WTC11 (cell line): Measurements from ENCODE around the gene TCF7L2. TPM values are rescaled to one million over a fixed set of nuclear protein-coding genes. Genes with fewer than 3 reads are reported as not detected.
"Not testable (repeated sequence)": the region's sequence is repeated elsewhere in the genome, so short reads cannot be mapped to it uniquely, and the experiment has no call there.

Experiments used
- ATAC-seq: fragments of 200-7000 bp; cut with Tn5 transposase; 2 replicates; pipeline ENCODE4 v1.10.0; 2021; ENCODE audit warnings: mild to moderate bottlenecking, moderate library complexity
- CTCF ChIA-PET: fragments of 300-600 bp; sonication (Branson Sonifier 250); formaldehyde crosslinking; loops from one replicate; lab custom pipeline; 2021; ENCODE audit warnings: antibody characterized with exemption; lab: Charles Lee
- POLR2A ChIA-PET: fragments of 350-600 bp; sonication (Branson Sonifier 250); formaldehyde crosslinking; loops from one replicate; lab custom pipeline; 2021; ENCODE audit warnings: antibody characterized with exemption; lab: Charles Lee
- DNase-seq: peaks from one replicate; pipeline ENCODE4 v3.0.0; 2021; ENCODE audit warnings: low spot score
- H3K27ac Mint-ChIP-seq: 2 replicates; pipeline ENCODE4 v1.8.0; 2021; ENCODE audit warnings: mixed read lengths
- H3K27me3 Mint-ChIP-seq: 2 replicates; pipeline ENCODE4 v1.8.0; 2021; ENCODE audit warnings: low read depth, mild to moderate bottlenecking, moderate library complexity, mixed read lengths
- H3K36me3 Mint-ChIP-seq: 2 replicates; pipeline ENCODE4 v1.8.0; 2021; ENCODE audit warnings: mixed read lengths
- H3K4me1 Mint-ChIP-seq: 2 replicates; pipeline ENCODE4 v1.8.0; 2022; ENCODE audit warnings: mixed read lengths
- H3K4me3 Mint-ChIP-seq: 2 replicates; pipeline ENCODE4 v1.8.0; 2021; ENCODE audit warnings: mild to moderate bottlenecking, moderate library complexity, mixed read lengths
- H3K9me3 Mint-ChIP-seq: 2 replicates; pipeline ENCODE4 v1.8.0; 2021; ENCODE audit warnings: mixed read lengths
- ATF1 ChIP-seq: sonication (generic); formaldehyde crosslinking; IDR thresholded peaks from 2 replicates; pipeline ENCODE4 v1.8.1; 2023; ENCODE audit warnings: mild to moderate bottlenecking, moderate library complexity, missing genetic modification reagents
- ATF3 ChIP-seq: sonication (generic); formaldehyde crosslinking; conservative IDR thresholded peaks from 2 replicates; pipeline ENCODE4 v1.8.1; 2022; ENCODE audit warnings: mild to moderate bottlenecking, missing genetic modification reagents
- CBFB ChIP-seq: sonication (generic); formaldehyde crosslinking; IDR thresholded peaks from 2 replicates; pipeline ENCODE4 v1.8.1; 2022; ENCODE audit warnings: mild to moderate bottlenecking, low read depth, missing genetic modification reagents
- CREM ChIP-seq: sonication (generic); formaldehyde crosslinking; IDR thresholded peaks from 2 replicates; pipeline ENCODE4 v1.8.1; 2022; ENCODE audit warnings: mild to moderate bottlenecking, missing genetic modification reagents, moderate library complexity
- ELF4 ChIP-seq: sonication (generic); formaldehyde crosslinking; IDR thresholded peaks from 2 replicates; pipeline ENCODE4 v1.8.1; 2022; ENCODE audit warnings: low read depth, mild to moderate bottlenecking, moderate library complexity, missing genetic modification reagents
- ETV6 ChIP-seq: sonication (generic); formaldehyde crosslinking; IDR thresholded peaks from 2 replicates; pipeline ENCODE4 v1.8.1; 2022; ENCODE audit warnings: mild to moderate bottlenecking, missing genetic modification reagents
- GRHL2 ChIP-seq: fragments of 250-450 bp; sonication (Bioruptor Pico); IDR thresholded peaks from 2 replicates; pipeline ENCODE4 v1.8.0; 2022; ENCODE audit warnings: mild to moderate bottlenecking, moderate library complexity; ENCODE audit not compliant: insufficient replicate concordance, severe bottlenecking
- GTF2I ChIP-seq: fragments of 250-450 bp; sonication (Bioruptor Pico); conservative IDR thresholded peaks from 2 replicates; pipeline ENCODE4 v1.4.0; 2021; ENCODE audit warnings: mild to moderate bottlenecking
- JAZF1 ChIP-seq: fragments of 250-450 bp; sonication (Bioruptor Pico); IDR thresholded peaks from 2 replicates; pipeline ENCODE4 v1.9.0; 2021; ENCODE audit warnings: moderate library complexity, mild to moderate bottlenecking, inconsistent platforms
- KAT7 ChIP-seq: sonication (generic); formaldehyde crosslinking; IDR thresholded peaks from 2 replicates; pipeline ENCODE4 v1.8.1; 2023; ENCODE audit warnings: missing genetic modification reagents, mild to moderate bottlenecking, borderline replicate concordance
- MYBL2 ChIP-seq: sonication (generic); formaldehyde crosslinking; IDR thresholded peaks from 2 replicates; pipeline ENCODE4 v1.8.1; 2023; ENCODE audit warnings: mild to moderate bottlenecking, moderate library complexity, missing genetic modification reagents
- PREB ChIP-seq: sonication (generic); formaldehyde crosslinking; IDR thresholded peaks from 2 replicates; pipeline ENCODE4 v1.8.1; 2022; ENCODE audit warnings: mild to moderate bottlenecking, missing genetic modification reagents, moderate library complexity, borderline replicate concordance
- PRRX2 ChIP-seq: fragments of 250-450 bp; sonication (Bioruptor Pico); IDR thresholded peaks from 2 replicates; pipeline ENCODE4 v1.8.0; 2021; ENCODE audit warnings: mild to moderate bottlenecking
- RELA ChIP-seq: sonication (generic); formaldehyde crosslinking; IDR thresholded peaks from 2 replicates; pipeline ENCODE4 v1.8.1; 2022; ENCODE audit warnings: missing genetic modification reagents, mild to moderate bottlenecking, borderline replicate concordance
- SMAD4 ChIP-seq: sonication (generic); formaldehyde crosslinking; IDR thresholded peaks from 2 replicates; pipeline ENCODE4 v1.8.0; 2022; ENCODE audit warnings: mild to moderate bottlenecking, missing genetic modification reagents
- ZBTB21 ChIP-seq: sonication (generic); formaldehyde crosslinking; IDR thresholded peaks from 2 replicates; pipeline ENCODE4 v1.8.1; 2023; ENCODE audit warnings: mild to moderate bottlenecking, missing genetic modification reagents, borderline replicate concordance
- ZNF317 ChIP-seq: sonication (generic); formaldehyde crosslinking; IDR thresholded peaks from 2 replicates; pipeline ENCODE4 v1.8.1; 2023; ENCODE audit warnings: low read depth, mild to moderate bottlenecking, moderate library complexity, missing genetic modification reagents, borderline replicate concordance
- ZNF396 ChIP-seq: fragments of 250-450 bp; sonication (Bioruptor Pico); IDR thresholded peaks from 2 replicates; pipeline ENCODE4 v1.8.0; 2021; ENCODE audit warnings: mild to moderate bottlenecking, moderate library complexity, borderline replicate concordance
- total RNA-seq: library from RNA; stranded (reverse); gene quantifications from 3 replicates; pipeline ENCODE4 v1.2.3, GENCODE V29; 2021
- TF ChIP-seq, protein P1 (sequence below): sonication (generic); formaldehyde crosslinking; IDR thresholded peaks from 2 replicates; pipeline ENCODE4 v1.8.0; 2022; ENCODE audit warnings: missing genetic modification reagents
- TF ChIP-seq, protein P2 (sequence below): sonication (generic); formaldehyde crosslinking; IDR thresholded peaks from 2 replicates; pipeline ENCODE4 v1.8.1; 2023; ENCODE audit warnings: mild to moderate bottlenecking, missing genetic modification reagents
- TF ChIP-seq, protein P3 (sequence below): fragments of 250-450 bp; sonication (Bioruptor Pico); IDR thresholded peaks from 2 replicates; pipeline ENCODE4 v1.8.0; 2021; ENCODE audit warnings: mild to moderate bottlenecking

TCF7L2 gene
- total RNA-seq, 1 experiment from 2014 or later: 44.5 TPM

- peak overlapping the region; percentile 63 for H3K27ac Mint-ChIP-seq
- peak; percentile 23 for DNase-seq
- POLR2A ChIA-PET: no interaction called here
- no peaks in the 10 kb centered on the region for H3K36me3 Mint-ChIP-seq
- H3K4me3 Mint-ChIP-seq: peak overlapping the region; percentile 2
- ATAC-seq: peak; percentile 69
- H3K9me3 Mint-ChIP-seq: no peaks in the 10 kb centered on the region
- H3K4me1 Mint-ChIP-seq: peaks cover 24% of the 10 kb centered on the region
- H3K27me3 Mint-ChIP-seq: no peaks in the 10 kb centered on the region
- TF ChIP-seq, protein P1, sequence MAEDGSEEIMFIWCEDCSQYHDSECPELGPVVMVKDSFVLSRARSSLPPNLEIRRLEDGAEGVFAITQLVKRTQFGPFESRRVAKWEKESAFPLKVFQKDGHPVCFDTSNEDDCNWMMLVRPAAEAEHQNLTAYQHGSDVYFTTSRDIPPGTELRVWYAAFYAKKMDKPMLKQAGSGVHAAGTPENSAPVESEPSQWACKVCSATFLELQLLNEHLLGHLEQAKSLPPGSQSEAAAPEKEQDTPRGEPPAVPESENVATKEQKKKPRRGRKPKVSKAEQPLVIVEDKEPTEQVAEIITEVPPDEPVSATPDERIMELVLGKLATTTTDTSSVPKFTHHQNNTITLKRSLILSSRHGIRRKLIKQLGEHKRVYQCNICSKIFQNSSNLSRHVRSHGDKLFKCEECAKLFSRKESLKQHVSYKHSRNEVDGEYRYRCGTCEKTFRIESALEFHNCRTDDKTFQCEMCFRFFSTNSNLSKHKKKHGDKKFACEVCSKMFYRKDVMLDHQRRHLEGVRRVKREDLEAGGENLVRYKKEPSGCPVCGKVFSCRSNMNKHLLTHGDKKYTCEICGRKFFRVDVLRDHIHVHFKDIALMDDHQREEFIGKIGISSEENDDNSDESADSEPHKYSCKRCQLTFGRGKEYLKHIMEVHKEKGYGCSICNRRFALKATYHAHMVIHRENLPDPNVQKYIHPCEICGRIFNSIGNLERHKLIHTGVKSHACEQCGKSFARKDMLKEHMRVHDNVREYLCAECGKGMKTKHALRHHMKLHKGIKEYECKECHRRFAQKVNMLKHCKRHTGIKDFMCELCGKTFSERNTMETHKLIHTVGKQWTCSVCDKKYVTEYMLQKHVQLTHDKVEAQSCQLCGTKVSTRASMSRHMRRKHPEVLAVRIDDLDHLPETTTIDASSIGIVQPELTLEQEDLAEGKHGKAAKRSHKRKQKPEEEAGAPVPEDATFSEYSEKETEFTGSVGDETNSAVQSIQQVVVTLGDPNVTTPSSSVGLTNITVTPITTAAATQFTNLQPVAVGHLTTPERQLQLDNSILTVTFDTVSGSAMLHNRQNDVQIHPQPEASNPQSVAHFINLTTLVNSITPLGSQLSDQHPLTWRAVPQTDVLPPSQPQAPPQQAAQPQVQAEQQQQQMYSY (CRISPR knock-in tag): no peak
- no peak for TF ChIP-seq ATF3 (CRISPR knock-in tag)
- no peak for TF ChIP-seq CREM (CRISPR knock-in tag)
- no peak for TF ChIP-seq ZNF396 (CRISPR knock-in tag)
- TF ChIP-seq, all 79 proteins: peak for 0
- CTCF ChIA-PET: interaction anchor here (0.5 to 1.2 kb wide), 2 partner anchors 11 to 39 kb away, joined by 3 read pairs; no protein-coding TSS in a partner anchor
Observed at GRCh38 chr10:113063043-113063967, 113.3 kb downstream of the TCF7L2 start.

DNA sequence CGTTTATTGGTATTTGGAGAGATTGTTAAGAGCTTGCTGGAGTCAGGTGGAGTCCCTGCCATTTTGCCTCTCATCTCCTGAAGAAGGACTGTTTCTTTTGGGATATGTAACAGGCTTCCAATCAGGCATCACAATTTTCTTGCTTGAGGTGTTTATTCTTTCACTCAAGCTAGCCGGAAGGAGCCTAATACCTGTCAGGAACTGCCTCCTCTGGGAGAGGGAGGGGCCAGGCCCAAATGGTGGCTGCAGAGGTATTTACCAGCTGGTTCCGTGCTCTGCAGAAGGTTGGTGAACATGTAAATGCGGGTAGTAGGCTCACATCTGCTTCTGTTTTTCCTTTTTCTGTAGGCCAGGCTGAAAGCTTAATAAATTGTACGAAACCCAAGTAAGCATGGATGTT is 114.0 kb downstream of the TCF7L2 start:
- no peak overlapping the region for H3K4me3 Mint-ChIP-seq
- peaks cover 24% of the 10 kb centered on the region for H3K4me1 Mint-ChIP-seq
- TF ChIP-seq PREB (no peak), RELA (CRISPR knock-in tag) (no peak), CREM (CRISPR knock-in tag) (no peak), SMAD4 (CRISPR knock-in tag) (no peak), GTF2I (CRISPR knock-in tag) (no peak), ZBTB21 (CRISPR knock-in tag) (no peak), ATF1 (CRISPR knock-in tag) (no peak), PRRX2 (CRISPR knock-in tag) (no peak), CBFB (CRISPR knock-in tag) (no peak), ELF4 (no peak), ZNF317 (no peak), MYBL2 (CRISPR knock-in tag) (no peak), KAT7 (CRISPR knock-in tag) (no peak), ETV6 (no peak), JAZF1 (no peak), GRHL2 (CRISPR knock-in tag) (no peak)
- TF ChIP-seq, protein P2, sequence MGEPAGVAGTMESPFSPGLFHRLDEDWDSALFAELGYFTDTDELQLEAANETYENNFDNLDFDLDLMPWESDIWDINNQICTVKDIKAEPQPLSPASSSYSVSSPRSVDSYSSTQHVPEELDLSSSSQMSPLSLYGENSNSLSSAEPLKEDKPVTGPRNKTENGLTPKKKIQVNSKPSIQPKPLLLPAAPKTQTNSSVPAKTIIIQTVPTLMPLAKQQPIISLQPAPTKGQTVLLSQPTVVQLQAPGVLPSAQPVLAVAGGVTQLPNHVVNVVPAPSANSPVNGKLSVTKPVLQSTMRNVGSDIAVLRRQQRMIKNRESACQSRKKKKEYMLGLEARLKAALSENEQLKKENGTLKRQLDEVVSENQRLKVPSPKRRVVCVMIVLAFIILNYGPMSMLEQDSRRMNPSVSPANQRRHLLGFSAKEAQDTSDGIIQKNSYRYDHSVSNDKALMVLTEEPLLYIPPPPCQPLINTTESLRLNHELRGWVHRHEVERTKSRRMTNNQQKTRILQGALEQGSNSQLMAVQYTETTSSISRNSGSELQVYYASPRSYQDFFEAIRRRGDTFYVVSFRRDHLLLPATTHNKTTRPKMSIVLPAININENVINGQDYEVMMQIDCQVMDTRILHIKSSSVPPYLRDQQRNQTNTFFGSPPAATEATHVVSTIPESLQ (CRISPR knock-in tag): no peak
- TF ChIP-seq, protein P3, sequence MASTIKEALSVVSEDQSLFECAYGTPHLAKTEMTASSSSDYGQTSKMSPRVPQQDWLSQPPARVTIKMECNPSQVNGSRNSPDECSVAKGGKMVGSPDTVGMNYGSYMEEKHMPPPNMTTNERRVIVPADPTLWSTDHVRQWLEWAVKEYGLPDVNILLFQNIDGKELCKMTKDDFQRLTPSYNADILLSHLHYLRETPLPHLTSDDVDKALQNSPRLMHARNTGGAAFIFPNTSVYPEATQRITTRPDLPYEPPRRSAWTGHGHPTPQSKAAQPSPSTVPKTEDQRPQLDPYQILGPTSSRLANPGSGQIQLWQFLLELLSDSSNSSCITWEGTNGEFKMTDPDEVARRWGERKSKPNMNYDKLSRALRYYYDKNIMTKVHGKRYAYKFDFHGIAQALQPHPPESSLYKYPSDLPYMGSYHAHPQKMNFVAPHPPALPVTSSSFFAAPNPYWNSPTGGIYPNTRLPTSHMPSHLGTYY (CRISPR knock-in tag): no peak
- TF ChIP-seq, all 79 proteins: peak for 0
- no peaks in the 10 kb centered on the region for H3K27me3 Mint-ChIP-seq
- H3K9me3 Mint-ChIP-seq: no peaks in the 10 kb centered on the region
- ATAC-seq (peak; percentile 27; the same call in 1 of the 2 replicates), DNase-seq (no peak)
- CTCF ChIA-PET: interaction anchor here (0.5 to 1.2 kb wide), 3 partner anchors 10 to 47 kb away, joined by 3 to 4 read pairs (median 3); no protein-coding TSS in a partner anchor
- POLR2A ChIA-PET: no interaction called here
- H3K27ac Mint-ChIP-seq: peak overlapping the region; percentile 63
- H3K36me3 Mint-ChIP-seq: peaks cover 3% of the 10 kb centered on the region; the same call in 1 of the 2 replicates

DNA sequence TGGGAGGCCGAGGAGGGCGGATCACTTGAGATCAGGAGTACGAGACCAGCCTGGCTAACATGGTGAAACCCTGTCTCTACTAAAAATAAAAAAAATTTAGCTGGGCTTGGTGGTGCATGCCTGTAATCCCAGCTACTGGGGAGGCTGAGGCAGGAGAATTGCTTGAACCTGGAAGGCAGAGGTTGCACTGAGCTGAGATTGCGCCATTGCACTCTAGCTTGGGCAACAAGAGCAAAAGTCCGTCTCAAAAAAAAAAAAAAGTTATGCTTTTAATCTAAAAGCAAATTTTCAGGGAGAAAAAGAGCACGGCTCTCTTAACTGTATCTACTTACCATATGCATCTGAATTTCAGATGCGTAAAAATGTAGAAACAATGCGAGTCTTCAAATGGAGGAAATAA is 116.1 kb downstream of the TCF7L2 start:
- H3K9me3 Mint-ChIP-seq, CTCF ChIA-PET, POLR2A ChIA-PET, DNase-seq, H3K27ac Mint-ChIP-seq, H3K36me3 Mint-ChIP-seq, ATAC-seq, H3K27me3 Mint-ChIP-seq, H3K4me3 Mint-ChIP-seq: not testable (repeated sequence)
- H3K4me1 Mint-ChIP-seq: peaks cover 35% of the 10 kb centered on the region
